Activated effector memory CD4-positive, alpha-beta T cell treated with anti-CD3 and anti-CD28 coated beads, Interleukin-2, amount 50 U/mL, for 16 hours (primary cell): ENCODE results near the gene DDX53.

Experiments used
- DNase-seq: peaks from one replicate; pipeline ENCODE4 v3.0.0-alpha.2; 2020

Gene DDX53

GRCh38 chrX:23052324-23052723, 52.6 kb downstream of the DDX53 start:
- no peak for DNase-seq
